IPS DF 4.7 (cell line): ENCODE data around the gene SLC34A1.
"Not testable (repeated sequence)": the region's sequence is repeated elsewhere in the genome, so short reads cannot be mapped to it uniquely, and the experiment has no call there.

Experiments used
- DNase-seq: peaks from one replicate; pipeline ENCODE4 v3.0.0-alpha.2; 2013; ENCODE audit warnings: low spot score; ENCODE audit errors: extremely low read depth

Gene SLC34A1

GRCh38 chr5:177384134-177384533, at the start of gene SLC34A1:
TSS of gene SLC34A1 (plus strand) at chr5:177384434. CDS start at chr5:177385742, 1,308 bp downstream.
- no peak for DNase-seq

GRCh38 chr5:177334781-177335700, 49.2 kb upstream of the SLC34A1 start:
- DNase-seq = no peak

GRCh38 chr5:177335701-177336065, 48.6 kb upstream of the SLC34A1 start:
- no peak for DNase-seq

GRCh38 chr5:177336112-177336511, 48.1 kb upstream of the SLC34A1 start:
- no peak for DNase-seq

GRCh38 chr5:177336603-177337494, 47.4 kb upstream of the SLC34A1 start:
- DNase-seq = no peak

- DNase-seq = no peak
Measured at GRCh38 chr5:177338251-177339106, 45.8 kb upstream of the SLC34A1 start.

GRCh38 chr5:177339107-177339638, 45.1 kb upstream of the SLC34A1 start:
- DNase-seq = no peak

GRCh38 chr5:177343000-177343399, 41.2 kb upstream of the SLC34A1 start:
- DNase-seq = not testable (repeated sequence)

- DNase-seq = no peak
Measured at GRCh38 chr5:177343777-177344176, 40.5 kb upstream of the SLC34A1 start.

GRCh38 chr5:177344891-177345290, 39.3 kb upstream of the SLC34A1 start:
- DNase-seq = no peak

- no peak for DNase-seq
Measured at GRCh38 chr5:177346820-177347219, 37.4 kb upstream of the SLC34A1 start.

GRCh38 chr5:177347699-177348098, 36.5 kb upstream of the SLC34A1 start:
- DNase-seq = no peak

- no peak for DNase-seq
Measured at GRCh38 chr5:177349362-177349647, 34.9 kb upstream of the SLC34A1 start.

GRCh38 chr5:177349762-177350161, 34.5 kb upstream of the SLC34A1 start:
- DNase-seq = no peak

- DNase-seq = no peak
Measured at GRCh38 chr5:177350776-177351391, 33.4 kb upstream of the SLC34A1 start.

- peak; percentile 76 for DNase-seq
Measured at GRCh38 chr5:177351392-177352329, 32.6 kb upstream of the SLC34A1 start, which contains the start of gene LMAN2. TSS of gene LMAN2 (minus strand) at chr5:177351668. CDS start at chr5:177351647, 21 bp downstream.

GRCh38 chr5:177353093-177353492, 31.1 kb upstream of the SLC34A1 start:
- no peak for DNase-seq

- no peak for DNase-seq
Measured at GRCh38 chr5:177354256-177354655, 30.0 kb upstream of the SLC34A1 start.

GRCh38 chr5:177354711-177355110, 29.5 kb upstream of the SLC34A1 start:
- DNase-seq = no peak
